GM20431 (cell line): ENCODE measurements around the gene EEF1AKMT4.

Experiments used
- in situ Hi-C: fragments of 300-500 bp; cut with MseI, MboI; formaldehyde crosslinking; loops from one replicate; pipeline ENCODE4 v1.15.0; 2020; ENCODE audit warnings: low sequenced_read_pairs; ENCODE audit not compliant: unreplicated experiment

Gene EEF1AKMT4

GRCh38 chr3:184234671-184235380 lies 14.6 kb upstream of the EEF1AKMT4 start:
- in situ Hi-C loops, result loop anchor here (25.0 kb wide), 1 partner anchor 348 kb away; the partner anchor contains the start of gene PARL

- in situ Hi-C loops, result loop anchor here (25.0 kb wide), 1 partner anchor 348 kb away; the partner anchor contains the start of gene PARL
Measured at GRCh38 chr3:184235381-184236032, 14.0 kb upstream of the EEF1AKMT4 start.

GRCh38 chr3:184236033-184236410 lies 13.4 kb upstream of the EEF1AKMT4 start:
- in situ Hi-C loops, result loop anchor here (25.0 kb wide), 1 partner anchor 349 kb away; the partner anchor contains the start of gene PARL

GRCh38 chr3:184236636-184237035 lies 12.8 kb upstream of the EEF1AKMT4 start:
- in situ Hi-C loops, result loop anchor here (25.0 kb wide), 1 partner anchor 349 kb away; the partner anchor contains the start of gene PARL

GRCh38 chr3:184237211-184237610 lies 12.3 kb upstream of the EEF1AKMT4 start:
- in situ Hi-C loops, result loop anchor here (25.0 kb wide), 1 partner anchor 350 kb away; the partner anchor contains the start of gene PARL

GRCh38 chr3:184237807-184238206 lies 11.7 kb upstream of the EEF1AKMT4 start:
- in situ Hi-C loops, result loop anchor here (25.0 kb wide), 1 partner anchor 351 kb away; the partner anchor contains the start of gene PARL

- in situ Hi-C loops, result loop anchor here (25.0 kb wide), 1 partner anchor 351 kb away; the partner anchor contains the start of gene PARL
Measured at GRCh38 chr3:184238246-184238818, 11.1 kb upstream of the EEF1AKMT4 start.

- in situ Hi-C loops, result loop anchor here (25.0 kb wide), 1 partner anchor 352 kb away; the partner anchor contains the start of gene PARL
Measured at GRCh38 chr3:184239221-184239620, 10.3 kb upstream of the EEF1AKMT4 start.

- in situ Hi-C loops, result loop anchor here (25.0 kb wide), 1 partner anchor 352 kb away; the partner anchor contains the start of gene PARL
Measured at GRCh38 chr3:184239708-184240107, 9.8 kb upstream of the EEF1AKMT4 start.

- in situ Hi-C loops, result loop anchor here (25.0 kb wide), 1 partner anchor 353 kb away; the partner anchor contains the start of gene PARL
Measured at GRCh38 chr3:184240384-184241140, 8.9 kb upstream of the EEF1AKMT4 start.

- in situ Hi-C loops, result loop anchor here (25.0 kb wide), 1 partner anchor 354 kb away; the partner anchor contains the start of gene PARL
Measured at GRCh38 chr3:184241141-184241446, 8.4 kb upstream of the EEF1AKMT4 start.

GRCh38 chr3:184241447-184242296 lies 7.8 kb upstream of the EEF1AKMT4 start:
- in situ Hi-C loops, result loop anchor here (25.0 kb wide), 1 partner anchor 354 kb away; the partner anchor contains the start of gene PARL

- in situ Hi-C loops, result loop anchor here (25.0 kb wide), 1 partner anchor 355 kb away; the partner anchor contains the start of gene PARL
Measured at GRCh38 chr3:184242297-184242685, 7.2 kb upstream of the EEF1AKMT4 start.

- in situ Hi-C loops, result loop anchor here (25.0 kb wide), 1 partner anchor 361 kb away; the partner anchor contains the start of gene PARL
Measured at GRCh38 chr3:184248454-184249411, 739 bp upstream of the EEF1AKMT4 start, which contains the start of gene ALG3. Gene ALG3 (minus strand): TSS chr3:184248962. CDS start chr3:184248940, 22 bp downstream.

GRCh38 chr3:184250167-184250828 lies 826 bp downstream of the EEF1AKMT4 start:
- in situ Hi-C loops, result no loop called here

- in situ Hi-C loops, result no loop called here
Measured at GRCh38 chr3:184255291-184256039, 6.0 kb downstream of the EEF1AKMT4 start.
